ENCODE data around the gene CALB2. TPM values are rescaled to one million over a fixed set of nuclear protein-coding genes. Genes with fewer than 3 reads are reported as not detected.
A peak's percentile ranks its signal among the peaks of the same experiment; 100 is the strongest.

The CALB2 gene, protein sequence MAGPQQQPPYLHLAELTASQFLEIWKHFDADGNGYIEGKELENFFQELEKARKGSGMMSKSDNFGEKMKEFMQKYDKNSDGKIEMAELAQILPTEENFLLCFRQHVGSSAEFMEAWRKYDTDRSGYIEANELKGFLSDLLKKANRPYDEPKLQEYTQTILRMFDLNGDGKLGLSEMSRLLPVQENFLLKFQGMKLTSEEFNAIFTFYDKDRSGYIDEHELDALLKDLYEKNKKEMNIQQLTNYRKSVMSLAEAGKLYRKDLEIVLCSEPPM
- not detected in 2 replicates for total RNA-seq
- not detected in 2 replicates for polyA plus RNA-seq
- not detected in 2 replicates for polyA plus RNA-seq (2011; cell fraction: cytosol; rRNA removed)
- not detected in 2 replicates for polyA plus RNA-seq (2011; cell fraction: nucleus; rRNA removed)
- polyA plus RNA-seq (2012), result not detected in 2 replicates
- polyA minus RNA-seq, result not detected in 2 replicates
- not detected for polyA minus RNA-seq (2011; cell fraction: cytosol; rRNA and poly(A)+ RNA removed)
- polyA minus RNA-seq (2011; cell fraction: nucleus; rRNA and poly(A)+ RNA removed), result not detected in 2 replicates
- Bru-seq, nascent RNA, result not detected
- BruChase-seq, experiment 1, labeled RNA remaining after a 6-hour chase, result percentile 6 among the genes with signal in this experiment
- percentile 3 among the genes with signal in this experiment for BruChase-seq, experiment 2, labeled RNA remaining after a 2-hour chase
- long read RNA-seq, result 0 reads

GRCh38 chr16:71358464-71358998 lies at the start of gene CALB2:
CALB2 (plus strand) TSS chr16:71358723; CDS start chr16:71358793, 70 bp downstream.
- Histone ChIP-seq H3K4me2 (ENCODE audit: insufficient read depth, low read length) (no peak within 1 kb of the TSS), H3K27me3 (ENCODE audit: control insufficient read depth in 2 of 2, insufficient read depth in 2 of 2, low read length in 2 of 2) (no peaks in the 10 kb centered on the region), H2AFZ (ENCODE audit: low read depth, low read length) (peak within 1 kb of the TSS; percentile 88), H3K9me3 (replicated peaks; ENCODE audit: control insufficient read depth, insufficient read depth, low read length) (no peaks in the 10 kb centered on the region), H3K36me3 (ENCODE audit: control insufficient read depth in 2 of 2, extremely low read depth in 1 of 2, insufficient read depth in 2 of 2, low read length in 2 of 2) (no peaks in the 10 kb centered on the region), H3K27ac (ENCODE audit: insufficient read depth, low read depth, low read length) (no peak within 1 kb of the TSS), H3K4me3 (replicated peaks in 1 of 3; ENCODE audit: insufficient read depth in 1 of 3, low read depth in 1 of 3, low read length in 3 of 3) (no peak within 1 kb of the TSS), H4K20me1 (replicated peaks; ENCODE audit: control insufficient read depth, extremely low read depth, insufficient read depth, low read length) (no peaks in the 10 kb centered on the region), H3K79me2 (ENCODE audit: control insufficient read depth, insufficient read depth, low read length) (no peaks in the 10 kb centered on the region), H3K9ac (replicated peaks; ENCODE audit: extremely low read depth, insufficient read depth, low read length) (no peak within 1 kb of the TSS), H3K9me1 (replicated peaks; ENCODE audit: control insufficient read depth, extremely low read depth, insufficient read depth, low read length) (no peaks in the 10 kb centered on the region), H3K4me1 (ENCODE audit: control insufficient read depth, extremely low read depth, insufficient read depth, low read length) (peaks cover 2% of the 10 kb centered on the region)
- peak; percentile 69 for FAIRE-seq
- TF ChIP-seq, protein P1, sequence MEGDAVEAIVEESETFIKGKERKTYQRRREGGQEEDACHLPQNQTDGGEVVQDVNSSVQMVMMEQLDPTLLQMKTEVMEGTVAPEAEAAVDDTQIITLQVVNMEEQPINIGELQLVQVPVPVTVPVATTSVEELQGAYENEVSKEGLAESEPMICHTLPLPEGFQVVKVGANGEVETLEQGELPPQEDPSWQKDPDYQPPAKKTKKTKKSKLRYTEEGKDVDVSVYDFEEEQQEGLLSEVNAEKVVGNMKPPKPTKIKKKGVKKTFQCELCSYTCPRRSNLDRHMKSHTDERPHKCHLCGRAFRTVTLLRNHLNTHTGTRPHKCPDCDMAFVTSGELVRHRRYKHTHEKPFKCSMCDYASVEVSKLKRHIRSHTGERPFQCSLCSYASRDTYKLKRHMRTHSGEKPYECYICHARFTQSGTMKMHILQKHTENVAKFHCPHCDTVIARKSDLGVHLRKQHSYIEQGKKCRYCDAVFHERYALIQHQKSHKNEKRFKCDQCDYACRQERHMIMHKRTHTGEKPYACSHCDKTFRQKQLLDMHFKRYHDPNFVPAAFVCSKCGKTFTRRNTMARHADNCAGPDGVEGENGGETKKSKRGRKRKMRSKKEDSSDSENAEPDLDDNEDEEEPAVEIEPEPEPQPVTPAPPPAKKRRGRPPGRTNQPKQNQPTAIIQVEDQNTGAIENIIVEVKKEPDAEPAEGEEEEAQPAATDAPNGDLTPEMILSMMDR (IDR thresholded peaks at IDR 0.05; ENCODE audit: extremely low read depth in 1 of 2, insufficient read depth in 1 of 2, low read depth in 1 of 2, low read length in 2 of 2), result peak; percentile 76 to 95
- no peak for TF ChIP-seq JUN (IDR thresholded peaks at IDR 0.05; ENCODE audit: borderline replicate concordance, insufficient read depth, insufficient read length, low read depth)
- POLR2A ChIA-PET, result no interaction called here
- intact Hi-C loops (cut with micrococcal nuclease) (loop anchor here (2.0 to 5.0 kb wide), 3 partner anchors 144 to 678 kb away; no protein-coding TSS in a partner anchor), dilution Hi-C loops (cut with MboI; ENCODE audit: extremely low pct_ligation_motif_present, low sequenced_read_pairs) (no loop called here)
- CTCF ChIA-PET, result interaction anchor here (0.7 to 6.3 kb wide), 5 partner anchors 16 to 587 kb away, joined by 3 to 36 read pairs (median 4); no protein-coding TSS in a partner anchor
- BruUV-seq (replicated peaks), result no TSS peak
- peak; percentile 47 for DNase-seq (ENCODE audit: low read depth, low spot score)
